ENCODE results near the gene KRT75.
A peak's percentile ranks its signal among the peaks of the same experiment; 100 is the strongest.

Gene KRT75

DNA sequence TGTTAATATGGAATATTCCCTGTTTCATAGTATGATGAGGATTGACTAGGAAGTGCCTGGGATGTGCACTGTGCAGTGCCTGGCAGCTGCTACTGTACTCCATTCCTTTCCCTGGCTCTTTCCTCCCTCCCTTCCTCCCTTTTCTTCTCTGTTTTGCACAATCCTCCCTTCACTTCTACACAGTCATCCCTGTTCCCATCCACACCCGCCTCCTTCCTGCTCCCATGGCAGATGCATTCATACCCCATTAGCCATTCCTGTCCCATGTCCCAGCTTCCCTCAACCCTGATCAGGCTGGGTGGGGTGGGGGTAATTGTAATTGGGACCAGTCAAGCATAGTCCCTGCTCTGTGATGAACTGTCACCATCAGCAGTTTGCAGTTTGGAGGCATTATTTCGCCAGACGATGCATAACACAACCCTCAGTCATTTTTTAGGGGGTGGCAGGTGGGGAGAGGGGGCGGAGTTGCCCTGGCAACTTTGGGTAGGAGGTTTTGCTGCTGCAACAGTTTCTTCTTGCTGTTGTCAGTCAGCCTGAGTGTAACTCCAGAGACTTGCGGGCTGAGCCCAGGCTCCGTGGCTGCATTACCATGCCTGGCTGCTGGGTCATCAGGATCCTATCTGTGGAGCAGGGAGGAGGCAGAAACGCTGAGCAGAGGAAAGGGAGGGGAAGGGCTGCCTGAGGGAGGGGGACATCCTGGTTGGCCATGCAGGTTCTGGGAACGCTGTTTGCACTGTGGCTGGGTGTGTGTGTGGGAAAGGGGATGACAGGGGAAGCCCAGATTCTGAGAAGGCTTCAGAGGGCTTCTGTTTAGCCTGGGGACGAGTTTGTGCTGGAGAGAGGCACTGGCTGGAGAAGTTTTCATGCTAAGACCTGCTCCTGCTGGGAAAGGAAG is 44.6 kb downstream of the KRT75 start:
- DNase-seq, result no peak

- no peak for DNase-seq
Measured at GRCh38 chr12:52387859-52388258, 46.3 kb downstream of the KRT75 start.

- DNase-seq, result no peak
Measured at GRCh38 chr12:52385226-52385702, 48.9 kb downstream of the KRT75 start, which contains the start of gene KRT84. Gene KRT84 (minus strand): TSS chr12:52385652. CDS start chr12:52385585, 67 bp downstream.

GRCh38 chr12:52383331-52383730 is 50.8 kb downstream of the KRT75 start:
- DNase-seq, result no peak

DNA sequence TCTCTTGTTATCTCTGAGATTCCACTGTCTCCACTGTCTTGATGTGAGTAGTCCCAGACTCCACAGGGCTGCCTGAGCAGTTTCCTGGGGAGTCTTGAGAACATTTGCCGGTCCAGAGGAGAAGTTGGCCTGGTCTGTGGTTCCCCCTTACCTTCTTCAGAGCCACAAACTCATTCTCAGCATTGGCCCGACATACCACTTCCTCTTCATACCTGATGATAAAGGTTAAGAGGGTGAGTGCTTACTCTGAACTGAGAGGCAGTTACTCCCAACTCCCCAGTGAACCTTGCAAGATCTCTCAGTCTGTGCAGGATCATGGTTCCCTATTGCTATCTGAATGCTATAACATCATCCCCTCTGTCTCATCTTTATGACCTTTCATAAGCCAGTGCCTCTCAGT is 51.3 kb downstream of the KRT75 start:
- no peak for DNase-seq

DNA sequence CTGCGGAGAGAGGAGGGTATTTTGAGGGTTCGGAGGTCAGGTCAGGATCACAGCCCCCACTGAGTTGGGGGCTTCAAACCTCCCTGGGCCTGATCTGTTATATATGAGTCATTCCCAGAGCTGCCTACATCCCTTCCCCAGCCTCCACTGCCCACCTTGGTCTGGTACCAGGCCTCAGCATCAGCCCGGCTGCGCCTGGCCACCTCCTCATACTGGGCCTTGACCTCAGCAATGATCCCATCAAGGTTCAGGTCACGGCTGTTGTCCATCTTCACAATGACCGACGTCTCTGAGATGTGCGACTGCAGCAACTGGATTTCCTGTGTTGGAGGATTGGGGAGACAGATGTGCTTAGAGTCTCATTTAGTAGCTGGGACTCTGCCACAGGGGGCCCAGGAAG is 53.0 kb downstream of the KRT75 start:
- no peak for DNase-seq

GRCh38 chr12:52380271-52380694 is 53.9 kb downstream of the KRT75 start:
- DNase-seq, result peak; percentile 32 to 49 (median 32)

GRCh38 chr12:52379536-52379935 is 54.6 kb downstream of the KRT75 start:
- DNase-seq, result no peak

DNA sequence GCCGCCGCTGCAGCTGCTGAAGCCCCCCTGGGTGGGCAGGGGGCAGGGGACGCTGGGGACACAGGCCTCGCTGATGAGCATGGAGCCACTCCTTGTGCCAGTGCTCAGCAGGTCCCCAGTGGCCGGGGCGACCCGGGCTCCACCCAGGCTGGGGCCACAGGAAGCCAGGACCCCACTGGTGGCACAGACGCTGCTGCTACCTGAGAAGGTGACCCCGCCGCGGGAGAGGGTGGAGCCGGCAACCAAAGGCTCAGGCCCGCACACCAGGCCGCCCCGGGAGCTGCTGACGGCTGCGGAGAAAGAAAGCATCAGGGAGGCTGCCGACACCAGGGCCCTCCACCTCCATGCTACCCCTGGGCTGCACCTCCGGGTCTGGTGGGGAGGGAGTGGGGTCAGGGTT is 56.1 kb downstream of the KRT75 start:
- no peak for DNase-seq

DNA sequence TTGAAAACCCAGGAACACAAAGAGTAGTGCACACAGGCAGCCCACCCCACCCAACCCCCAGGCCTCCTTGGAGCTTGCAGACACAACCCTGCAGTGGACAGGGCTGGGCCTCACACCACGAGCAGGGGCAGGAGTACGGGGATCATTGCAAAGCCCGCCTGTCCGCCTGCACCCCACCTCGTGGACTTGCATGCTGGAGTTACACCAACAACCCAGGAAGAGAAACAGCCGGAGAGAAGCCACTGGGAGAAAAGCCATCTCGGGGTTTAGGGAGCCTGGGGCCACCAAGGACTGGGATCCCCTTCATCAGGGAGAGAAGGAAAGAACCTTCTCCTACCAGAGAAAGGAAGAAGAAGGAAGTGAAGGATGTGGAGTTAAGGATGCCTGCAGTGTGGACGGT is 56.9 kb downstream of the KRT75 start:
- DNase-seq, result no peak
